T-cell (primary cell): ENCODE results near the gene RNF144A. TPM values are rescaled to one million over a fixed set of nuclear protein-coding genes. Genes with fewer than 3 reads are reported as not detected.

ENCODE experiments used
- ATAC-seq, 4 experiments: fragments of 200-7000 bp in 3 of 4; fragments of 150-1000 bp in 1 of 4; cut with Tn5 transposase; replicated peaks in 1 of 4; 1 replicate in 3 of 4; 2 replicates in 1 of 4; pipeline ENCODE4 v1.10.0; 2021; ENCODE audit warnings: moderate library complexity in 3 of 4, mild to moderate bottlenecking in 2 of 4, moderate number of reproducible peaks in 1 of 4
- CTCF ChIA-PET, 2 donors: fragments of 300-600 bp; sonication (Branson Sonifier 250); formaldehyde crosslinking; loops; one replicate each; lab custom pipeline; 2022; ENCODE audit warnings: antibody characterized with exemption in 2 of 2; lab: Charles Lee
- POLR2A ChIA-PET, 2 donors: fragments of 300-600 bp; sonication (Branson Sonifier 250); formaldehyde crosslinking; loops; one replicate each; lab custom pipeline; 2022; ENCODE audit warnings: antibody characterized with exemption in 2 of 2; lab: Charles Lee
- DNase-seq, 35 experiments: peaks; one replicate each; pipeline versions ENCODE4 v3.0.0 to v3.0.0-alpha.2; 2013 to 2023
- H3K27ac ChIP-seq: one replicate; pipeline ENCODE4 v1.5.1; 2013; ENCODE audit warnings: low read length
- H3K27me3 ChIP-seq, 2 experiments: replicated peaks in 1 of 2; 1 replicate in 1 of 2; 2 replicates in 1 of 2; pipeline versions ENCODE4 v1.6.1 to v1.7.0; 2013; ENCODE audit warnings: low read length in 1 of 2, mixed read lengths in 1 of 2; ENCODE audit not compliant: control insufficient read depth in 2 of 2, insufficient read depth in 2 of 2; ENCODE audit errors: extremely low read depth in 1 of 2
- H3K36me3 ChIP-seq, 2 donors: 1 replicate in 1 of 2; 2 replicates in 1 of 2; pipeline versions ENCODE4 v1.6.1 to v1.7.0; 2013; ENCODE audit warnings: low read length in 1 of 2; ENCODE audit not compliant: control insufficient read depth in 2 of 2, insufficient read depth in 1 of 2; ENCODE audit errors: extremely low read depth in 1 of 2
- H3K4me1 ChIP-seq, 2 experiments: 1 replicate in 1 of 2; 2 replicates in 1 of 2; pipeline versions ENCODE4 v1.6.1 to v1.7.0; 2013; ENCODE audit warnings: low read length in 2 of 2, mixed read lengths in 1 of 2; ENCODE audit not compliant: insufficient read depth in 2 of 2, control insufficient read depth in 1 of 2; ENCODE audit errors: extremely low read depth in 1 of 2
- H3K4me3 ChIP-seq, 2 donors: 1 replicate in 1 of 2; 2 replicates in 1 of 2; pipeline versions ENCODE4 v1.5.1 to v1.7.0; 2013; ENCODE audit warnings: mild to moderate bottlenecking in 2 of 2, low read length in 1 of 2, moderate library complexity in 1 of 2; ENCODE audit not compliant: control insufficient read depth in 1 of 2; ENCODE audit errors: extremely low read depth in 1 of 2
- H3K9me3 ChIP-seq: 2 replicates; pipeline ENCODE4 v1.7.0; 2013
- H3K27ac Mint-ChIP-seq, 2 donors: one replicate each; pipeline ENCODE4 v1.8.0; 2020 to 2021; ENCODE audit warnings: mild to moderate bottlenecking in 2 of 2, mixed read lengths in 2 of 2
- H3K27me3 Mint-ChIP-seq, 2 donors: one replicate each; pipeline ENCODE4 v1.8.0; 2021 to 2022; ENCODE audit warnings: mixed read lengths in 2 of 2
- H3K36me3 Mint-ChIP-seq: one replicate; pipeline ENCODE4 v1.8.0; 2021; ENCODE audit warnings: mixed read lengths
- H3K4me1 Mint-ChIP-seq, 3 donors: one replicate each; pipeline ENCODE4 v1.8.0; 2020 to 2022; ENCODE audit warnings: mixed read lengths in 3 of 3, mild to moderate bottlenecking in 1 of 3
- H3K4me3 Mint-ChIP-seq, 3 donors: one replicate each; pipeline ENCODE4 v1.8.0; 2020 to 2022; ENCODE audit warnings: mild to moderate bottlenecking in 3 of 3, mixed read lengths in 3 of 3, moderate library complexity in 3 of 3
- H3K9me3 Mint-ChIP-seq, 3 donors: one replicate each; pipeline ENCODE4 v1.8.0; 2020 to 2022; ENCODE audit warnings: mixed read lengths in 3 of 3
- WGBS: methylation state at CpG from one replicate; pipeline ENCODE4 v1.1.5; 2013; ENCODE audit warnings: missing lambda C conversion rate; ENCODE audit not compliant: insufficient coverage; 5-methylcytosine and 5-hydroxymethylcytosine counted together
- total RNA-seq, 35 experiments: library from RNA in 6 of 35; stranded (reverse) in 6 of 35; fragments of 120-200 nt in 1 of 35; gene quantifications; one replicate each; pipeline versions ENCODE4 v1.2.1 to v1.2.4 and lab custom pipeline; 2013 to 2026

The RNF144A gene
- total RNA-seq, 5 donors from 2014 or later (not counting 1 experiment from before 2014, with no cell fraction given) = 46.3 to 93.1 (median 79.9) TPM

DNA sequence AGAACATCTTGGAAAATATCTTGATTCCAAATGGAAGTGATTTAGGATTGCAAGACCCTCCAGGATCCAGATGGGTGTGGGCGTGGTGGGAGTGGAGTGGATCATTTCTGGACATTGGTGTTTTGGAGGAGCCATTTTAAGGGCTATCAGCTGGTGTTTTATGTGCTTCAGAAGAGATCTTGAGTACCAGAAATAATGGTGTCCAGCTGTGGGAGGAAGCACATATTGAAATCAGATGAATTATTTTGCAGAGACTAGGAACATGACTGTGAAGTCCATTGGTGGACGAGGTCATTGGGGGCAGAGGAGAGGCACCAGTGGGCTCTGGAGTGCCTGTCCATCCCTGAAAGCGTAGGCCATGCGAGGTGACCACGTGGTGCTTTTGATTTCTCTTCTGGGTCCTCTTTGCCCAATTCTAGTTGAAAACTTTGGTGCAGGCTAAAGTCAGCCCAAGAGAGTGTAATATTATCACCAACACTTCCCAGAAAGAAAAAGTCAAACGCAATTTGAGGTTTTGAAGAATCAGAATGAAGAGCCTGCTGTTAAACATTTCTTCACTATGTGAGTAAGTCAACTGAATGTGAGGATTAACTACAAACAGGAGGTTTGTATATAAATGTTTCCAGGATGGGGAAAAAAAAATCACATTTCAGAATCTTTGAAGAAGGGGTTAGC is 31.6 kb downstream of the RNF144A start:
- peaks cover 7 to 9% of the 10 kb centered on the region in 2 donors for H3K36me3 ChIP-seq
- CTCF ChIA-PET = no interaction called here
- no peaks in the 10 kb centered on the region for H3K27me3 ChIP-seq
- no peak overlapping the region for H3K27ac ChIP-seq
- peaks cover 0 to 7% of the 10 kb centered on the region in 2 experiments for H3K4me1 ChIP-seq
- H3K27me3 Mint-ChIP-seq = no peaks in the 10 kb centered on the region
- H3K27ac Mint-ChIP-seq = no peak overlapping the region
- no peak overlapping the region for H3K4me3 Mint-ChIP-seq
- H3K4me3 ChIP-seq = no peak overlapping the region
- DNase-seq (no peak), ATAC-seq (no peak)
- WGBS = 89% methylated on average over 4 of the region's 6 CpGs
- POLR2A ChIA-PET = no interaction called here
- peaks cover 33% of the 10 kb centered on the region for H3K36me3 Mint-ChIP-seq
- peaks cover 34 to 43% (median 43%) of the 10 kb centered on the region in 3 donors for H3K4me1 Mint-ChIP-seq
- no peaks in the 10 kb centered on the region for H3K9me3 ChIP-seq
- no peaks in the 10 kb centered on the region for H3K9me3 Mint-ChIP-seq

DNA sequence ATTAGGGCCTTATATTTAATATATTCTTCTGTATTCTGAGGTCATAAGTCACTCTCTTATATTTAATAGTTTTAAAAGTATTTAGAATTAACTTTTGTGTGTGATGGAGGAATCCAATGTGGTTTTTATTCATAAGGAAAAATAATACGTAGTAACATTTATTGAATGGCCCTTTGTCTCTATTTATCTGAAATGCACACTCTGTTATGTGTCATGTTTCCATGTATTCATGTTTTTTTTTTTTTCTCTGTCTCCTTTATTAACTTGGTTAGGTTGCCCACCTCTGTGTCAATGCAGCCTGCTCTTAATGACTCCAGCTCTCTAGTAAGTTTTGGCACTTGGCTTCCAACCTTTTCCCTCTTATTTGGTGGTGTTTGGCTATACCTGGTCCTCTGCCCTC is 33.8 kb downstream of the RNF144A start:
- peaks cover 2 to 3% of the 10 kb centered on the region in 2 donors for H3K36me3 ChIP-seq
- ATAC-seq (no peak), DNase-seq (no peak)
- H3K4me1 Mint-ChIP-seq = peaks cover 32 to 39% (median 38%) of the 10 kb centered on the region in 3 donors
- no peaks in the 10 kb centered on the region for H3K9me3 Mint-ChIP-seq
- peaks cover 0 to 5% of the 10 kb centered on the region in 2 experiments for H3K4me1 ChIP-seq
- H3K36me3 Mint-ChIP-seq = peaks cover 26% of the 10 kb centered on the region
- no CpG with 5 or more reads among the region's 1 CpG for WGBS
- no peak overlapping the region for H3K4me3 ChIP-seq
- ChIA-PET CTCF (interaction anchor here in 1 of 2 donors (0.6 to 0.9 kb wide), 2 partner anchors 12 to 35 kb away, joined by 3 read pairs; no protein-coding TSS in a partner anchor), POLR2A (no interaction called here)
- H3K4me3 Mint-ChIP-seq = no peak overlapping the region
- H3K27ac Mint-ChIP-seq = no peak overlapping the region
- no peaks in the 10 kb centered on the region for H3K27me3 Mint-ChIP-seq
- no peaks in the 10 kb centered on the region for H3K27me3 ChIP-seq
- no peak overlapping the region for H3K27ac ChIP-seq
- no peaks in the 10 kb centered on the region for H3K9me3 ChIP-seq

DNA sequence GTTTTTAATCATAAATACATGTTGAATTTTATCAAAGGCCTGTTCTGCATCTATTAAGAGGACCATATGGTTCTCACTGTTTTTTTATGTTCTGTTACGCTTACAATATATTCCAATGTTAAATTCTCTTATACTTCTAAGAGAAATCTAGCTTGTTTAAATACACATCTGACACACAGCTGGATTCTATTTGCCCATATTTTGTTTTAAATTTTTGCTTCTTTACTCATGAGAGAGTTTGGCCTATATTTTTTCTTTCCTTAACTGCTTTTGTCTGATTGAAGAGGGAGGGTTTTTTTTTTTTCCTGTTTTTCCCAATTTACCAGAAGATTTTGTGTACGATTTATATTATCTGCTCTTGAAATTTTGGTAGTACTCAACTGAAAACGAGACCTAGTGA is 34.9 kb downstream of the RNF144A start:
- H3K27me3 Mint-ChIP-seq = no peaks in the 10 kb centered on the region
- Histone ChIP-seq H3K27ac (no peak overlapping the region), H3K9me3 (no peaks in the 10 kb centered on the region), H3K4me3 (no peak overlapping the region), H3K36me3 (peaks cover 2 to 5% of the 10 kb centered on the region in 2 donors), H3K4me1 (peaks cover 0 to 5% of the 10 kb centered on the region in 2 experiments), H3K27me3 (no peaks in the 10 kb centered on the region)
- no CpG with 5 or more reads among the region's 3 CpGs for WGBS
- ChIA-PET CTCF (interaction anchor here (0.7 to 1.1 kb wide), 2 partner anchors 62 to 110 kb away, joined by 4 read pairs; no protein-coding TSS in a partner anchor), POLR2A (interaction anchor here in 1 of 2 donors (0.7 kb wide), 1 partner anchor 36 kb away, joined by 5 read pairs; no protein-coding TSS in a partner anchor)
- DNase-seq = no peak
- H3K9me3 Mint-ChIP-seq = no peaks in the 10 kb centered on the region
- peaks cover 36 to 49% (median 48%) of the 10 kb centered on the region in 3 donors for H3K4me1 Mint-ChIP-seq
- H3K36me3 Mint-ChIP-seq = peaks cover 35% of the 10 kb centered on the region
- H3K4me3 Mint-ChIP-seq = no peak overlapping the region
- no peak overlapping the region for H3K27ac Mint-ChIP-seq
- no peak for ATAC-seq

DNA sequence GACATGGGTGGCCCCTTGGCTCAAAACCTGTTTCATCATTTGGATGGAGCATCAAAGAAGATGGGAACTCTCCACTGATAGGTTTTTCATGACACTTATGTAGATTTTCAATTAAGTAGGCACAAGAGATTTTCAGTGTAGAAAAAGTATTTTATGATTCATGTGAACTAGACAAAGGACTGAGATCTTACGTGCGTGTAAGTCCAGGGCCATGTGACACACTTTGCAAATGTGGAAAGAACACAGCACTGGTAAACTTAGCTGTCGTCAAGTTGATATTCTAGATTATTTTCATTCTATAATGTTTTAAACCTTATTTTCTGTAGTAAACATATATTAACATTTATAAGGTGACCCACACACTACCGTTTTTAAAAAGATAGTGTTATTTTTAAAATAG is 37.4 kb downstream of the RNF144A start:
- H3K36me3 Mint-ChIP-seq = peaks cover 32% of the 10 kb centered on the region
- no peak for DNase-seq
- ChIA-PET CTCF (interaction anchor here (0.6 to 0.7 kb wide), 2 partner anchors 46 to 1882 kb away, joined by 3 read pairs; no protein-coding TSS in a partner anchor), POLR2A (no interaction called here)
- peaks cover 0 to 5% of the 10 kb centered on the region in 2 experiments for H3K4me1 ChIP-seq
- no peak for ATAC-seq
- H3K9me3 ChIP-seq = no peaks in the 10 kb centered on the region
- no peak overlapping the region for H3K27ac ChIP-seq
- no peak overlapping the region for H3K4me3 Mint-ChIP-seq
- H3K27me3 Mint-ChIP-seq = no peaks in the 10 kb centered on the region
- no peaks in the 10 kb centered on the region for H3K27me3 ChIP-seq
- no peak overlapping the region for H3K4me3 ChIP-seq
- peaks cover 42 to 68% (median 58%) of the 10 kb centered on the region in 3 donors for H3K4me1 Mint-ChIP-seq
- no CpG with 5 or more reads among the region's 4 CpGs for WGBS
- H3K27ac Mint-ChIP-seq = no peak overlapping the region
- H3K36me3 ChIP-seq = peaks cover 2% of the 10 kb centered on the region in 2 donors
- H3K9me3 Mint-ChIP-seq = no peaks in the 10 kb centered on the region

DNA sequence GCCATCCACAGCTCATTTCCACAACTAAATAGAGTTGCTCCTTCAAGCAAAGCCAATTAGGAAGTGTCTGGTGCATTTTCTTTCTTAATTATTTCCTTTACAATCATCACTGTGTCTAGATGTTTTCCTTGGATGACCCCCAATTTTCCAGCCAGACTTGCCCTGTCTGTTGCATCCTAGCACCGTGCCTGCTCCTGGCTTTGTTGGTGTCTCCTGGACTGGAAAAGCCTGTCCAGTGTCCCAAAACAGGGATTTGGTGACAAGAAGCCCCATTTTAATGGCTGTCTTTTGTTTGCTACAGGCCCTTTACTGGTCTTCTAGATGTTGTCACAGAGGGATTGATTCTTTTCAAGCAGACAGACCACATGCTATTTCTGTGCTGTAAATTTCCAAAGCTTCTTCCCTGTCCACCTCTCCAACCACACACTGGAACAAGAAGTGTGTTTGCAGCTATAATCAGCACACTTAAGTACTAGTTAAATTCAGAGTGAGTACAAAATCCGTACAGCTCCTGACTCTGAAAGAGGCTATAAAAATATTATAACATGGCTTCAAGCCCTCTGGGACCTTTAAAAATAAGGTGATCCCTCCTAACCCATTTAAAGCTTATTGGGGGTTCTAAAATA is 38.4 kb downstream of the RNF144A start:
- no peaks in the 10 kb centered on the region for H3K9me3 Mint-ChIP-seq
- peaks cover 29% of the 10 kb centered on the region for H3K36me3 Mint-ChIP-seq
- POLR2A ChIA-PET = no interaction called here
- CTCF ChIA-PET = no interaction called here
- H3K36me3 ChIP-seq = peaks cover 2% of the 10 kb centered on the region in 2 donors
- no peak overlapping the region for H3K4me3 ChIP-seq
- 83% methylated on average over 1 of the region's 2 CpGs for WGBS
- H3K9me3 ChIP-seq = no peaks in the 10 kb centered on the region
- H3K27ac ChIP-seq = no peak overlapping the region
- H3K4me3 Mint-ChIP-seq = no peak overlapping the region
- ATAC-seq = no peak
- peaks cover 0 to 12% of the 10 kb centered on the region in 2 experiments for H3K4me1 ChIP-seq
- H3K4me1 Mint-ChIP-seq = peaks cover 46 to 71% (median 63%) of the 10 kb centered on the region in 3 donors
- H3K27me3 Mint-ChIP-seq = no peaks in the 10 kb centered on the region
- H3K27me3 ChIP-seq = no peaks in the 10 kb centered on the region
- peak overlapping the region in 1 of 2 donors; percentile 55 for H3K27ac Mint-ChIP-seq
- DNase-seq = no peak

DNA sequence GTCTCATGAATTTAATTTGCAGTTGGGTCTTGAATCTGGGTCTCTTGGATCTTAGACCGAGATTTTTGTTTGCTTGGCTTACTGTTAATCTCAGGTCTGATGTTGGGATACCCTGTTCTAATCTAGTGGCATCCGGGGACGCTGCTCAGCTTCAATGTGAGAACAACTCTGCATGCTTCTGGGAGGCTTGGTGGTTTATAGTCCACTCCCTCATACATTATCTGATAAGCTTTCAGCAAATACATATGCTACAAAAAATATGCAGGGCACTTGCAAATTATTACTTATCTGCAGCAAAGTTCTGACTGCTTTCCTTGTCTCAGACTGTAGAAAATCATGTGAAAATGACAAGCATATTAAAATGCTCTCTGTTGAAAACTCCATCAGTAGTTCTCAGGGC is 39.4 kb downstream of the RNF144A start:
- Mint-ChIP-seq H3K9me3 (no peaks in the 10 kb centered on the region), H3K4me1 (peaks cover 46 to 70% (median 65%) of the 10 kb centered on the region in 3 donors), H3K27me3 (no peaks in the 10 kb centered on the region), H3K4me3 (no peak overlapping the region), H3K36me3 (peaks cover 26% of the 10 kb centered on the region), H3K27ac (no peak overlapping the region)
- Histone ChIP-seq H3K36me3 (peaks cover 2% of the 10 kb centered on the region in 2 donors), H3K27ac (no peak overlapping the region), H3K27me3 (no peaks in the 10 kb centered on the region), H3K4me3 (no peak overlapping the region), H3K9me3 (no peaks in the 10 kb centered on the region), H3K4me1 (peaks cover 2 to 12% of the 10 kb centered on the region in 2 experiments)
- WGBS = 88% methylated on average over 1 of the region's 3 CpGs
- ATAC-seq (no peak), DNase-seq (no peak)
- POLR2A ChIA-PET = no interaction called here
- CTCF ChIA-PET = no interaction called here
